Body of pancreas (tissue), 4 donors: Measurements from ENCODE around the gene F10.

Experiments
- CTCF ChIP-seq, 7 experiments: fragments of 450-650 bp in 4 of 7; fragments of 200-600 bp in 3 of 7; sonication (generic) in 3 of 7; IDR thresholded peaks; one replicate each; pipeline ENCODE4 v1.5.1; 2016 to 2019; ENCODE audit warnings: antibody characterized with exemption in 7 of 7
- POLR2A ChIP-seq, 3 donors: fragments of 450-650 bp; IDR thresholded peaks; one replicate each; pipeline ENCODE4 v1.6.1; 2016; ENCODE audit warnings: antibody characterized with exemption in 3 of 3, mild to moderate bottlenecking in 2 of 3

- TF ChIP-seq CTCF (IDR thresholded peaks at IDR 0.05) (no peak), POLR2A (IDR thresholded peaks at IDR 0.05) (no peak)
Measured at GRCh38 chr13:113190181-113190580, 67.6 kb downstream of the F10 start.
